ENCODE data around the gene IGSF3. TPM values are rescaled to one million over a fixed set of nuclear protein-coding genes. Genes with fewer than 3 reads are reported as not detected.
A peak's percentile ranks its signal among the peaks of the same experiment; 100 is the strongest.

The IGSF3 gene
- total and polyA plus RNA-seq, 10 of the 15 experiments (the other 5 are each of a cell fraction or from before 2014, with no cell fraction given) = 1.4 to 18.0 (median 9.6) TPM

GRCh38 chr1:116570358-116571214 lies 96.9 kb downstream of the IGSF3 start, which contains the start of gene CD58:
Gene CD58 (minus strand): TSS chr1:116571026. CDS start chr1:116570972, 54 bp downstream.
- ChIA-PET CTCF (interaction anchor here (1.0 to 5.4 kb wide), 7 partner anchors 11 to 500 kb away, joined by 3 to 137 read pairs (median 10); partner anchors contain the start of gene TTF2), POLR2A (interaction anchor here (0.6 to 7.0 kb wide), 8 partner anchors 12 to 487 kb away, joined by 3 to 95 read pairs (median 3); no protein-coding TSS in a partner anchor), SMC1A (ENCODE audit: uncharacterized antibody, unreplicated experiment) (interaction anchor here (0.9 to 4.8 kb wide), 5 partner anchors 12 to 490 kb away, joined by 3 to 67 read pairs (median 6); partner anchors contain the start of gene TTF2), RAD21 (ENCODE audit: unreplicated experiment) (interaction anchor here (0.7 to 4.8 kb wide), 12 partner anchors 12 to 558 kb away, joined by 3 to 100 read pairs (median 4); partner anchors contain the start of genes IGSF3 and TTF2)
- Histone ChIP-seq H3K4me2 (ENCODE audit: control insufficient read depth, insufficient read depth) (peak within 1 kb of the TSS; percentile 98), H3K36me3 (ENCODE audit: control insufficient read depth in 2 of 2, insufficient read depth in 2 of 2, low read length in 1 of 2) (peaks cover 0 to 6% of the 10 kb centered on the region in 2 experiments; a peak in 2 of 4 replicates), H3K4me1 (ENCODE audit: control insufficient read depth, insufficient read depth, low read length) (peaks cover 40% of the 10 kb centered on the region), H4K20me1 (ENCODE audit: control insufficient read depth, insufficient read depth) (no peaks in the 10 kb centered on the region), H2AFZ (ENCODE audit: control insufficient read depth, low read depth, low read length) (peak within 1 kb of the TSS; percentile 43), H3K79me2 (ENCODE audit: control insufficient read depth, insufficient read depth, low read length) (peaks cover 61% of the 10 kb centered on the region), H3K4me3 (peak within 1 kb of the TSS; percentile 97), H3K9me3 (replicated peaks; ENCODE audit: control insufficient read depth, insufficient read depth, low read length) (no peaks in the 10 kb centered on the region; the same call in 2 of the 3 replicates), H3K27me3 (replicated peaks in 1 of 2; ENCODE audit: control insufficient read depth in 2 of 2, insufficient read depth in 2 of 2, low read length in 1 of 2) (no peaks in the 10 kb centered on the region), H3K27ac (ENCODE audit: control insufficient read depth, insufficient read depth) (peak within 1 kb of the TSS; percentile 95), H3K9ac (ENCODE audit: control insufficient read depth, insufficient read depth, low read length) (peak within 1 kb of the TSS; percentile 94)
- no TSS peak for BruUV-seq (replicated peaks)
- ATAC-seq (peak; percentile 76), DNase-seq (ENCODE audit: low read depth, low spot score) (no peak), FAIRE-seq (no peak)
- 0% methylated on average over 43 of the region's 90 CpGs for WGBS (ENCODE audit: insufficient coverage, insufficient replicate concordance, low lambda C conversion rate, missing lambda C conversion rate)
- in situ Hi-C loops (cut with MboI) = loop anchor here (25.0 kb wide), 1 partner anchor 1092 kb away; no protein-coding TSS in a partner anchor
- intact Hi-C loops (cut with micrococcal nuclease; ENCODE audit: unreplicated experiment) = loop anchor here (2.0 to 10.0 kb wide), 5 partner anchors 14 to 557 kb away; no protein-coding TSS in a partner anchor
- TF ChIP-seq CBFB (IDR thresholded peaks at IDR 0.05; ENCODE audit: low read depth) (no peak), BCL3 (IDR thresholded peaks at IDR 0.05; ENCODE audit: borderline replicate concordance, insufficient read depth, low read depth, low read length, poor library complexity, severe bottlenecking) (peak; percentile 83), HDAC2 (IDR thresholded peaks at IDR 0.05) (no peak), ZBED1 (IDR thresholded peaks at IDR 0.05; ENCODE audit: borderline replicate concordance) (peak; percentile 39; the same call in 1 of the 2 replicates), HCFC1 (IDR thresholded peaks at IDR 0.05; ENCODE audit: low read length) (peak; percentile 15; the same call in 1 of the 2 replicates), KLF5 (IDR thresholded peaks at IDR 0.05; ENCODE audit: partially characterized antibody) (no peak), IKZF1 (conservative IDR thresholded peaks at IDR 0.05) (peak; percentile 90), MEF2A (IDR thresholded peaks at IDR 0.05; ENCODE audit: insufficient read depth, low read depth, low read length) (no peak; the same call in 1 of the 2 replicates), HDAC6 (IDR thresholded peaks at IDR 0.05; ENCODE audit: unreplicated experiment) (no peak), HSF1 (IDR thresholded peaks at IDR 0.05; ENCODE audit: low read depth, low read length) (no peak), ASH2L (IDR thresholded peaks at IDR 0.05; ENCODE audit: borderline replicate concordance, low read depth) (no peak), NFXL1 (IDR thresholded peaks at IDR 0.05; ENCODE audit: borderline replicate concordance) (no peak), TARDBP (IDR thresholded peaks at IDR 0.05; ENCODE audit: borderline replicate concordance) (no peak; the same call in 1 of the 2 replicates), BCL11A (IDR thresholded peaks at IDR 0.05; ENCODE audit: low read depth, low read length) (0 out of 2 replicates have a peak, but pooled peaks have one; percentile 25), EZH2 (IDR thresholded peaks at IDR 0.05; ENCODE audit: borderline replicate concordance, control insufficient read depth, low read depth, low read length) (no peak), SKIL (IDR thresholded peaks at IDR 0.05; ENCODE audit: low read depth, poor library complexity, severe bottlenecking) (no peak), CBX3 (IDR thresholded peaks at IDR 0.05; ENCODE audit: borderline replicate concordance, low read depth) (no peak), HDGF (IDR thresholded peaks at IDR 0.05) (no peak), DPF2 (IDR thresholded peaks at IDR 0.05) (peak; percentile 82)
